ENCODE data around the gene GOLGA2. TPM values are rescaled to one million over a fixed set of nuclear protein-coding genes. Genes with fewer than 3 reads are reported as not detected.
A peak's percentile ranks its signal among the peaks of the same experiment; 100 is the strongest.

Gene GOLGA2
- 35.4 and 45.8 TPM in 2 replicates for total RNA-seq (2016; rRNA removed; fragmentation: Illumina TruSeq; extraction: Trizol)
- 6.4 and 8.4 TPM in 2 replicates for total RNA-seq (2016; cell fraction: cytosol; rRNA removed; fragmentation: Illumina TruSeq; extraction: Trizol; ENCODE audit: low read depth)
- 31.1 and 49.9 TPM in 2 replicates for total RNA-seq (2016; cell fraction: insoluble cytoplasmic fraction; rRNA removed; fragmentation: Illumina TruSeq; extraction: Trizol)
- 10.9 and 13.1 TPM in 2 replicates for total RNA-seq (2016; cell fraction: membrane; rRNA removed; fragmentation: Illumina TruSeq; extraction: Trizol)
- 42.8 and 46.0 TPM in 2 replicates for total RNA-seq (2016; cell fraction: nucleus; rRNA removed; fragmentation: Illumina TruSeq; extraction: Trizol)
- 43.0 and 45.3 TPM in 2 replicates for polyA plus RNA-seq (2011; rRNA removed)
- 21.2 and 23.8 TPM in 2 replicates for polyA plus RNA-seq (2011; cell fraction: cytosol; rRNA removed)
- 61.8 and 75.6 TPM in 2 replicates for polyA plus RNA-seq (2011; cell fraction: nucleus; rRNA removed)
- 38.1 and 47.2 TPM in 2 replicates for polyA plus RNA-seq (2012)
- polyA plus RNA-seq (2016; cell fraction: cytosol; fragmentation: Illumina TruSeq; extraction: Trizol; ENCODE audit: low read depth) = 2.0 and 2.7 TPM in 2 replicates
- polyA plus RNA-seq (2016; cell fraction: insoluble cytoplasmic fraction; fragmentation: Illumina TruSeq; extraction: Trizol; ENCODE audit: low read depth) = 30.5 and 39.7 TPM in 2 replicates
- polyA plus RNA-seq (2016; cell fraction: membrane; fragmentation: Illumina TruSeq; extraction: Trizol; ENCODE audit: low read depth) = 4.6 and 5.4 TPM in 2 replicates
- polyA plus RNA-seq (2016; cell fraction: nucleus; fragmentation: Illumina TruSeq; extraction: Trizol; ENCODE audit: insufficient read depth, low read depth) = 113 and 115 TPM in 2 replicates
- 35.4 and 37.7 TPM in 2 replicates for polyA minus RNA-seq (2011; rRNA and poly(A)+ RNA removed; ENCODE audit: low replicate concordance)
- 20.2 and 23.6 TPM in 2 replicates for polyA minus RNA-seq (2011; cell fraction: cytosol; rRNA and poly(A)+ RNA removed)
- 62.4 and 64.2 TPM in 2 replicates for polyA minus RNA-seq (2011; cell fraction: nucleus; rRNA and poly(A)+ RNA removed)
- Bru-seq, nascent RNA = percentile 85 among the genes with signal in this experiment
- BruChase-seq, experiment 1, labeled RNA remaining after a 6-hour chase = percentile 94 among the genes with signal in this experiment
- percentile 91 among the genes with signal in this experiment for BruChase-seq, experiment 2, labeled RNA remaining after a 2-hour chase
- long read RNA-seq, experiment 1, full-length matches to known transcripts = 1 of 11 reads
- long read RNA-seq, experiment 1, partial matches to known transcripts = 9 of 11 reads
- long read RNA-seq, experiment 1, other reads (novel, unspliced or antisense) = 1 of 11 reads
- long read RNA-seq, experiment 2, full-length matches to known transcripts = 2 of 62 reads
- long read RNA-seq, experiment 2, partial matches to known transcripts = 26 of 62 reads
- long read RNA-seq, experiment 2, other reads (novel, unspliced or antisense) = 34 of 62 reads

GRCh38 chr9:128275198-128276007 lies at the start of gene GOLGA2:
TSS of gene GOLGA2 (minus strand) at chr9:128276007. CDS start at chr9:128275976, 31 bp downstream.
- Histone ChIP-seq H3K27me3 (ENCODE audit: control insufficient read depth in 1 of 2, insufficient read depth in 2 of 2, low read length in 2 of 2) (no peaks in the 10 kb centered on the region; a peak in 1 of 5 replicates), H3K4me1 (ENCODE audit: insufficient read depth, low read length) (peaks cover 29% of the 10 kb centered on the region), H3K4me2 (ENCODE audit: low read depth, low read length) (peak within 1 kb of the TSS; percentile 93), H3K9me3 (ENCODE audit: low read length) (no peaks in the 10 kb centered on the region), H2AFZ (ENCODE audit: low read length) (peak within 1 kb of the TSS; percentile 28), H3K4me3 (replicated peaks in 1 of 3; ENCODE audit: insufficient read depth in 1 of 3, low read depth in 2 of 3, low read length in 3 of 3) (peak within 1 kb of the TSS; percentile 91 to 98 (median 96)), H3K36me3 (replicated peaks in 1 of 2; ENCODE audit: control insufficient read depth in 1 of 2, insufficient read depth in 2 of 2, low read length in 2 of 2) (peaks cover 8 to 27% of the 10 kb centered on the region in 2 experiments; a peak in 3 of 5 replicates), H3K79me2 (ENCODE audit: insufficient read depth, low read length) (peaks cover 30% of the 10 kb centered on the region), H3K9ac (ENCODE audit: insufficient read depth, low read depth, low read length) (peak within 1 kb of the TSS; percentile 94), H4K20me1 (ENCODE audit: insufficient read depth, low read length) (0 out of 2 replicates have a peak, but pooled peaks cover 5% of the 10 kb centered on the region), H3K27ac (ENCODE audit: extremely low read length, insufficient read depth, low read length) (peak within 1 kb of the TSS; percentile 85)
- peak; percentile 8 for FAIRE-seq
- intact Hi-C loops (cut with micrococcal nuclease; ENCODE audit: unreplicated experiment) = no loop called here
- in situ Hi-C loops (cut with HindIII; ENCODE audit: extremely low pct_ligation_motif_present, low pct_unique_long_range_greater_than_20kb) = no loop called here
- peak; percentile 56 for DNase-seq (ENCODE audit: low spot score)
- ATAC-seq = peak; percentile 73
- ChIA-PET CTCF (ENCODE audit: low intra/inter-chr PET ratio, low total read pairs) (no interaction called here), POLR2A (interaction anchor here (0.7 to 2.1 kb wide), 24 partner anchors 8 to 279 kb away, joined by 3 to 21 read pairs (median 4); partner anchors contain the start of genes BBLN, CERCAM, GLE1 and SPTAN1)
- whole genome bisulfite sequencing (ENCODE audit: low lambda C conversion rate) = 0% methylated on average over 11 of the region's 57 CpGs
- BruUV-seq (replicated peaks) = no TSS peak
- 0 out of 2 replicates have a peak, but pooled peaks have one; percentile 42 for TF ChIP-seq THAP7 (CRISPR knock-in tag; IDR thresholded peaks at IDR 0.05)
- 0 out of 2 replicates have a peak, but pooled peaks have one; percentile 41 for TF ChIP-seq ZFP90 (CRISPR knock-in tag; IDR thresholded peaks at IDR 0.05; ENCODE audit: borderline replicate concordance)
- TF ChIP-seq PTBP1 (IDR thresholded peaks at IDR 0.05; ENCODE audit: low read depth, low read length, poor library complexity, severe bottlenecking) = peak; percentile 51
- TF ChIP-seq HMGXB3 (CRISPR knock-in tag; IDR thresholded peaks at IDR 0.05; ENCODE audit: borderline replicate concordance) = 0 out of 2 replicates have a peak, but pooled peaks have one; percentile 5
- TF ChIP-seq REXO4 (CRISPR knock-in tag; IDR thresholded peaks at IDR 0.05; ENCODE audit: borderline replicate concordance) = no peak
- TF ChIP-seq DDIT3 (CRISPR knock-in tag; IDR thresholded peaks at IDR 0.05) = no peak
- TF ChIP-seq ZNF567 (CRISPR knock-in tag; IDR thresholded peaks at IDR 0.05; ENCODE audit: borderline replicate concordance) = no peak
- TF ChIP-seq ZNF276 (CRISPR knock-in tag; IDR thresholded peaks at IDR 0.05; ENCODE audit: low read depth) = no peak

Measured in HepG2 (cell line).